Measurements from ENCODE around the gene RPRD1A. TPM values are rescaled to one million over a fixed set of nuclear protein-coding genes. Genes with fewer than 3 reads are reported as not detected.

The RPRD1A gene
- polyA plus RNA-seq, 1 donor (not counting 4 experiments of a cell fraction or from before 2014, with no cell fraction given) = 55.5 TPM

- Histone ChIP-seq H3K27ac (ENCODE audit: control insufficient read depth, insufficient read depth, low read length) (no peak overlapping the region), H3K9me1 (ENCODE audit: control insufficient read depth, extremely low read depth, insufficient read depth, low read length) (no peaks in the 10 kb centered on the region), H3K4me1 (ENCODE audit: control insufficient read depth, extremely low read depth, insufficient read depth, low read length) (no peaks in the 10 kb centered on the region), H3K9me3 (ENCODE audit: control insufficient read depth, low read depth, low read length) (no peaks in the 10 kb centered on the region), H2AFZ (ENCODE audit: control insufficient read depth, low read length) (no peak overlapping the region), H3K4me2 (ENCODE audit: control insufficient read depth, extremely low read depth, insufficient read depth, low read depth, low read length) (no peak overlapping the region), H3K9ac (ENCODE audit: control insufficient read depth, extremely low read depth, insufficient read depth, low read length) (no peak overlapping the region), H3K27me3 (ENCODE audit: control insufficient read depth, extremely low read depth, insufficient read depth, low read length) (no peaks in the 10 kb centered on the region), H3K79me2 (ENCODE audit: control insufficient read depth, insufficient read depth, low read length) (no peaks in the 10 kb centered on the region), H4K20me1 (ENCODE audit: control insufficient read depth, extremely low read depth, insufficient read depth, low read length) (no peaks in the 10 kb centered on the region), H3K4me3 (ENCODE audit: control insufficient read depth in 2 of 3, extremely low read depth in 1 of 3, insufficient read depth in 2 of 3, low read depth in 1 of 3, low read length in 3 of 3) (no peak overlapping the region), H3K36me3 (ENCODE audit: control insufficient read depth in 2 of 2, extremely low read depth in 1 of 2, insufficient read depth in 2 of 2, low read length in 2 of 2) (peaks cover 10 to 17% of the 10 kb centered on the region in 2 experiments)
- no peak for TF ChIP-seq EZH2 (IDR thresholded peaks at IDR 0.05; ENCODE audit: low read length)
- TF ChIP-seq, protein P1, sequence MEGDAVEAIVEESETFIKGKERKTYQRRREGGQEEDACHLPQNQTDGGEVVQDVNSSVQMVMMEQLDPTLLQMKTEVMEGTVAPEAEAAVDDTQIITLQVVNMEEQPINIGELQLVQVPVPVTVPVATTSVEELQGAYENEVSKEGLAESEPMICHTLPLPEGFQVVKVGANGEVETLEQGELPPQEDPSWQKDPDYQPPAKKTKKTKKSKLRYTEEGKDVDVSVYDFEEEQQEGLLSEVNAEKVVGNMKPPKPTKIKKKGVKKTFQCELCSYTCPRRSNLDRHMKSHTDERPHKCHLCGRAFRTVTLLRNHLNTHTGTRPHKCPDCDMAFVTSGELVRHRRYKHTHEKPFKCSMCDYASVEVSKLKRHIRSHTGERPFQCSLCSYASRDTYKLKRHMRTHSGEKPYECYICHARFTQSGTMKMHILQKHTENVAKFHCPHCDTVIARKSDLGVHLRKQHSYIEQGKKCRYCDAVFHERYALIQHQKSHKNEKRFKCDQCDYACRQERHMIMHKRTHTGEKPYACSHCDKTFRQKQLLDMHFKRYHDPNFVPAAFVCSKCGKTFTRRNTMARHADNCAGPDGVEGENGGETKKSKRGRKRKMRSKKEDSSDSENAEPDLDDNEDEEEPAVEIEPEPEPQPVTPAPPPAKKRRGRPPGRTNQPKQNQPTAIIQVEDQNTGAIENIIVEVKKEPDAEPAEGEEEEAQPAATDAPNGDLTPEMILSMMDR (optimal IDR thresholded peaks at IDR 0.05 in 1 of 3, IDR thresholded peaks at IDR 0.05 in 1 of 3, conservative IDR thresholded peaks at IDR 0.05 in 1 of 3; ENCODE audit: extremely low read depth in 1 of 3, insufficient read depth in 2 of 3, low read length in 3 of 3) = no peak
- dilution Hi-C loops (cut with MboI; ENCODE audit: extremely low pct_ligation_motif_present, low sequenced_read_pairs) = no loop called here
- FAIRE-seq (no peak), DNase-seq (ENCODE audit: low read depth, low spot score) (no peak)
Observed at GRCh38 chr18:36114738-36115137, 47.4 kb upstream of the RPRD1A start.

GRCh38 chr18:36114251-36114650, 46.9 kb upstream of the RPRD1A start:
- FAIRE-seq (no peak), DNase-seq (ENCODE audit: low read depth, low spot score) (no peak)
- Histone ChIP-seq H3K79me2 (ENCODE audit: control insufficient read depth, insufficient read depth, low read length) (no peaks in the 10 kb centered on the region), H3K9ac (ENCODE audit: control insufficient read depth, extremely low read depth, insufficient read depth, low read length) (no peak overlapping the region), H3K9me1 (ENCODE audit: control insufficient read depth, extremely low read depth, insufficient read depth, low read length) (no peaks in the 10 kb centered on the region), H3K4me1 (ENCODE audit: control insufficient read depth, extremely low read depth, insufficient read depth, low read length) (no peaks in the 10 kb centered on the region), H2AFZ (ENCODE audit: control insufficient read depth, low read length) (no peak overlapping the region), H3K36me3 (ENCODE audit: control insufficient read depth in 2 of 2, extremely low read depth in 1 of 2, insufficient read depth in 2 of 2, low read length in 2 of 2) (peaks cover 10 to 17% of the 10 kb centered on the region in 2 experiments), H3K27ac (ENCODE audit: control insufficient read depth, insufficient read depth, low read length) (no peak overlapping the region), H3K27me3 (ENCODE audit: control insufficient read depth, extremely low read depth, insufficient read depth, low read length) (no peaks in the 10 kb centered on the region), H3K4me3 (ENCODE audit: control insufficient read depth in 2 of 3, extremely low read depth in 1 of 3, insufficient read depth in 2 of 3, low read depth in 1 of 3, low read length in 3 of 3) (no peak overlapping the region), H4K20me1 (ENCODE audit: control insufficient read depth, extremely low read depth, insufficient read depth, low read length) (no peaks in the 10 kb centered on the region), H3K9me3 (ENCODE audit: control insufficient read depth, low read depth, low read length) (no peaks in the 10 kb centered on the region), H3K4me2 (ENCODE audit: control insufficient read depth, extremely low read depth, insufficient read depth, low read depth, low read length) (no peak overlapping the region)
- TF ChIP-seq, protein P1 (optimal IDR thresholded peaks at IDR 0.05 in 1 of 3, IDR thresholded peaks at IDR 0.05 in 1 of 3, conservative IDR thresholded peaks at IDR 0.05 in 1 of 3; ENCODE audit: extremely low read depth in 1 of 3, insufficient read depth in 2 of 3, low read length in 3 of 3) = no peak
- TF ChIP-seq EZH2 (IDR thresholded peaks at IDR 0.05; ENCODE audit: low read length) = no peak
- dilution Hi-C loops (cut with MboI; ENCODE audit: extremely low pct_ligation_motif_present, low sequenced_read_pairs) = no loop called here

Data from keratinocyte (primary cell).